ENCODE results near the gene C16orf95.
"Not testable (repeated sequence)": the region's sequence is repeated elsewhere in the genome, so short reads cannot be mapped to it uniquely, and the experiment has no call there.

Gene C16orf95

GRCh38 chr16:87316923-87317749 is at the start of gene C16orf95:
TSS of gene C16orf95 (minus strand) at chr16:87317392. CDS start at chr16:87317242, 150 bp downstream.
- DNase-seq (ENCODE audit: low read depth): peak; percentile 91

DNA sequence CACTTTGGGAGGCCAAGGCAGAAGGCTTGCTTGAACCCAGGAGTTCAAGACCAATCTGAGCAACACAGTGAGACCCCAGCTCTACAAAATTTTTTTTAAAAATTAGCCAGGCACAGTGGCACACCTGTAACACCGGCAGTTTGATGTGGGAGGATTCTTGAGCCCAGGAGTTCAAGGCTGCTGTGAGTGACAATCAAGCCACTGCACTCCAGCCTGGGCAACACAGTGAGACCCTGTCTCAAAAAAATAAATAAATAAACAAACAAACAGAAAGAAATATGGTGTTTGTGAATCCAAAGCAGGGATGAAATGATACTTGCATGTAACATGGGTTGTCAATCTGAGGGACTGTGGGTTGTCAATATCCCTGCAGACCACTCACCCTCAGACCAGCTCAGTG is 49.7 kb upstream of the C16orf95 start:
- no peak for DNase-seq (ENCODE audit: low read depth)

GRCh38 chr16:87366288-87366687 is 49.1 kb upstream of the C16orf95 start:
- no peak for DNase-seq (ENCODE audit: low read depth)

DNA sequence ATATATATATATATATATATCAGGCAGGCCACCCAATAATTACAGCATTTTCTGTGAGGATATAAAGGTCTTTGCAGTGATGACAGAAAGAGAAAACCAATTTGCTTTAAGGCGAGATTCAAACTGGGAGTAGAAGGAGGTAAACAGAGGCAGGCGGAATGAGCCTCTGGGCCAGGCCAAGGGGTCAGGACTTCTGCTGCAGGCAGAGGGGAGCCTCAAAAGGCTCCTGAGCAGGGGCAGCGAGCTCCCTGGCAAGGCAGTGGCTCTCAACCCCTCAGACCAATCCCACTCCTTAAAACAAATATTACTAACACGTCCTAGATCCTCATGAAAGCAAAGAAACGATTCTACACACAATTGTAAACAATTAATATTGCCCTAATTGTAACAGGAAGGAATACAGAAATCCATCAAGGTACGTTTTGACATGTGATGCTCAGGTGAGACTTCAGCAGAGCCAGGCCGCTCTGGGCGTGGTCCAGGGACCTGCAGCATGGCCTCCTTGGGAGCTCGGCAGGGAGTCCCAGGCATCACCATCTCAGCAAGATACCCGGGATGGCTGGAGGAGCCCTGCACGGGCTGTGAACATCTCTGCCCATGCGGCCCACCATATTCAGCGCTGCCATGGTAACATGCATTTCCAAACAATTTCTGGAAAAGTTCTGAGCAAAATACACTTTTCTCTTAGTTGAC is 48.0 kb upstream of the C16orf95 start:
- no peak for DNase-seq (ENCODE audit: low read depth)

DNA sequence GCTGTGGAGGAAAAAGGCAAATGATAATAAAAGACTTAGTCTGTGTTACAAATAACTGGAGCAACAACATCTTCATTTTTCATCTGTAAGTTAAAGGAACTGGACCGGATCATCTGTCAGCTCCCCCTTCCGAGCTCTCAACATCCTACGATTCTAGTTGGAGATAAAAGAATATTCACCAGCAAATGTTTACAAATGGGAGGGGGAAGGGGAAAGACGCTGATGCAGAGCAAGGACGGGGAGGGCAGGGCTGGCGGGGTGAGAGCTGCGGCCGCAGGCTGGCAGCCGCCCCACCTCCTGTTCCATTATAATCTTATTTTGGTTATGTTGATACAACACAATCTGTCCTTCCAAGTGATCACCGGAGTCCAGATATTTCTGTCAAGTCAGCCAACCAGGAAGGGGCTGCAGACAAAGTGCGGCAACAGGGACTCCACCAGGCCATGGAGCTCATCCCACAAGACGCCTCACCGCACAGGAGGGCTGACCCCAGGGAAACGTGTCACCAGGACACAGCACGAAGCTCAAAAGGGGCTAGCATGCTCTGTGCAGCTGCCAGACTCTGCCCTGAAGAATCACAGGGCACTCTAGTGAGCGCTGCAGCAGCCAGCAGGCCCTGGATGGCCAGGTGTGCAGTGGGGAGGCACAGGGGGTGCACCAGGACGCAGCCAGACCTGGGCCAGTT is 46.7 kb upstream of the C16orf95 start:
- no peak for DNase-seq (ENCODE audit: low read depth)

- DNase-seq (ENCODE audit: low read depth): not testable (repeated sequence)
Observed at GRCh38 chr16:87362828-87363559, 45.8 kb upstream of the C16orf95 start.

- no peak for DNase-seq (ENCODE audit: low read depth)
Observed at GRCh38 chr16:87361916-87362619, 44.9 kb upstream of the C16orf95 start.

DNA sequence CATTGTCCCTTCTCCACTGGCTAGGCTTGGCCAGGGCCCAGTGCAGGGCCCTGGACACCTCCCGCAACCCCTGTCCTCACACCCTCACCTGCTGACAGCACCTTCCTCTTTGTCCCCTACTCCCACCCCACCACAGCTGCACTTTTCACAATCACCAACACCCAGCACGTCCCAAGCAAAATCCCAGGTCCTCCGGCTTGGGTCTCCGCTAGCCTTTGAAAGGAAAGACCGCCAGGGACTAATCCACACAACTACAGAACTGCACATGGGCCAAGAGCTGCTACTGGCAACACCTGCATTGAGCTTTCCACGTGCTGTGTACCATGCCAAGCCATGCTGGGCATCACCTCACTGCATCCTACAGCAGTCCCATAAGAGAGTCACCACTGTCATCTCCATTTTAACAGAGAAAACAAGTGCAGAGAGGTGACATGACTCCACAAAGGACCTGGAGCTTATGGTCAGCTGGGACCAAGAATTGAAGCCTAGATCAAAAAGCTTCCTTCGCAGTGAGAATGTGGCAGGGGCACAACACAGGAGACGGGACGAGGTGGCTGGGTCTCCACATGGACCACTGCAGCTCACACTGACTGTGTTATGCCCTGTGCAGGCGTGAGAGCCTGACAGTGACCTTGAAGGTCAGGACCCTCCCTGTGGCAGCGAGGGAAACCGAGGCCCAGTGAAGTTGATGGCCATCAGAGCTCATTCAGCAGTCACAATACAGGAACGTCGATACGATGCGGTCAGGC is 43.8 kb upstream of the C16orf95 start:
- DNase-seq (ENCODE audit: low read depth): no peak

DNA sequence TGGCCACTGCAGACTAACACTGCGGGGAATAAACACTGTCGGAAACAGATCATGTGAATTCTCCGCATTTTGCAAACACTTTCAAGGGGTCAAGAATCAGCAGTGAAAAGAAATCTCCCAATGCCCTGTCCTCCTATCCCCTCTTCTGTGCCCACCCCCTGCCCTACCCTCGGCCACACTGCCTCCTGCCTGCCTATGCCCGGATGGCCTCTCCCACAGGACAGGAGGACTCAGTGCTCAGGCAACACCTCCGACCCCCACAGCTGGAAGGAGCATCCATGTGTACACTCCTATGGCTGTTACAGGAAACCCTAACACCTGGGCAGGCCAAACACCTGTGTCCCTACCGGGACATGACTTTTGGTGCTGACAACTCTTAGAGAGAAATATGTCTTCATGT is 41.9 kb upstream of the C16orf95 start:
- DNase-seq (ENCODE audit: low read depth): no peak

- no peak for DNase-seq (ENCODE audit: low read depth)
Observed at GRCh38 chr16:87358696-87359095, 41.5 kb upstream of the C16orf95 start.

- DNase-seq (ENCODE audit: low read depth): no peak
Observed at GRCh38 chr16:87358250-87358649, 41.1 kb upstream of the C16orf95 start.

DNA sequence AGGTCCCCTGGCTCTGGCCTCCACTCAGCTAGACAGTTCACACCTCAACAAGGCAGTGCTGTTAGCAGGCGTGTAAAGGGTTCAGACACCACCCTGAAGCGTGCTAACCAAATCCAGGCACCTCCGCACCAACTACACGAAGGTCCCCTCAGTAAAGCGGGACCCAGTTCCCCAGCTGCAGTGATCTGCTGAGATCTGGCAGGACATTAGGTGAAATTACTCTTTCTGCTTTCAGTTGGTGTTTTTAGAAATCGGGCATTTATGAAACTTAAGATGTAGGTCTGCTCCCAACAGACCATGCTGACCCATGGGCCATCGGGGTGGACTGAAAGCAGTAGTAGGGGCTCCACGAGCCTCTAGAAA is 39.3 kb upstream of the C16orf95 start:
- no peak for DNase-seq (ENCODE audit: low read depth)

GRCh38 chr16:87353613-87354012 is 36.4 kb upstream of the C16orf95 start:
- no peak for DNase-seq (ENCODE audit: low read depth)

DNA sequence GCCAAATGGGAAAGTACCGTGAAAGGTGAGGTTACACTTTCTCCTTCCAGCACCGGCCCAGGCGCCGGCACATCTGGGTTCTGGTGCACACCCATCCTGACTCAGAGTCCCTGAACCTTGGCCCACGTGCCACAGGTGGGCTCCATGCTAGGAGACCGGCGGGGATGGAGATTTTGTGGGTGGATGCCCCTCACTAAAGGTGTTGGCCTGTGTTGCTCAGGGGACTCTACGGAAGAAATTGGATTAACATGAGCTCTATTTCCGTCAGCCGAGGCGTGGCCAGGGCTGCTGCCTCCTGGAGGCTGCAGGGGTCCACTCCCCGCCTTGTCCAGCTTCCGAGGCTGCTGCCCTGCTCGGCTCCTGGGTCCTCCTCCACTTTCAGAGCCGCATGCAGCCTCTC is 35.6 kb upstream of the C16orf95 start:
- no peak for DNase-seq (ENCODE audit: low read depth)

- no peak for DNase-seq (ENCODE audit: low read depth)
Observed at GRCh38 chr16:87351320-87351698, 34.1 kb upstream of the C16orf95 start.

DNA sequence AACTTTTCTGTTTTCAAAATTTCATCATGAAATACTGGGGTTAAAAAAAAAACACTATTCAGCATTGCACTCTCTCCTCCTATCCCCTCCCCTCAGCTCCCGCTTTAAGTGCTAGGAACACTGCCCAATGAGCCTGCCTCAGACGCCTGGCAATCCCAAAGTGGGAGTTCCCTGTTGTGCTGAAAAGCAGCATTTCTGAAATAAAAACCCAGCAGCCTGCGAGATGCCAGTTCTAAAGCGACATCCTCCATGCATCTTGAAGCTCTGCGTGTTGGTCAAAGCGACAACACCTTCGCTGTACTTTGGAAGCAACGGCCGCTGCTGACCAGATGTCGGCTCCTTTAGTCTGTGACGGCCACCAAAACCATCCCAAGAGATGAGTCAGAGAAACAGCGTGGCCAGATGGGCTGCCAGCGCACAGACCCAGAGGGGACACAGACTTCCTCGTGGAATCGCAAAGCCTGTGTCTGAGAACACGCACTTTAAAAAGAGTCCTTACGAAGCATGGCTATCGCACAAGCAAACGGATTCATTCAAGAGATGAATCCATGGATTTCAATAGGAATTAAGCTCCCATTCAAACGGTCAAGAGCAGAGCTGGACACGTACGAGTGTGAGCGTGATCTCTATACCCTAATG is 33.6 kb upstream of the C16orf95 start:
- DNase-seq (ENCODE audit: low read depth): no peak

- no peak for DNase-seq (ENCODE audit: low read depth)
Observed at GRCh38 chr16:87350031-87350430, 32.8 kb upstream of the C16orf95 start.

- DNase-seq (ENCODE audit: low read depth): no peak
Observed at GRCh38 chr16:87348616-87349157, 31.5 kb upstream of the C16orf95 start.

- DNase-seq (ENCODE audit: low read depth): no peak
Observed at GRCh38 chr16:87347932-87348615, 30.9 kb upstream of the C16orf95 start.
